ENCODE results near the gene LY9.
"Not testable (repeated sequence)": the region's sequence is repeated elsewhere in the genome, so short reads cannot be mapped to it uniquely, and the experiment has no call there.

LY9 gene

GRCh38 chr1:160868141-160868540, 72.2 kb downstream of the LY9 start:
- no peak for FAIRE-seq

GRCh38 chr1:160874935-160875334, 79.0 kb downstream of the LY9 start:
- no peak for FAIRE-seq

- FAIRE-seq: not testable (repeated sequence)
These were observed 79.6 kb downstream of the LY9 start for GRCh38 chr1:160875591-160875990.

- no peak for FAIRE-seq
These were observed 80.3 kb downstream of the LY9 start for GRCh38 chr1:160876311-160876710.

GRCh38 chr1:160877221-160877620, 81.2 kb downstream of the LY9 start:
- no peak for FAIRE-seq
